NCI-H1694 (cell line): ENCODE measurements around the gene PLA2G4B.

ENCODE experiments used
- DNase-seq: peaks from one replicate; lab custom pipeline; 2025; lab: John Stamatoyannopoulos, UW

PLA2G4B gene

DNA sequence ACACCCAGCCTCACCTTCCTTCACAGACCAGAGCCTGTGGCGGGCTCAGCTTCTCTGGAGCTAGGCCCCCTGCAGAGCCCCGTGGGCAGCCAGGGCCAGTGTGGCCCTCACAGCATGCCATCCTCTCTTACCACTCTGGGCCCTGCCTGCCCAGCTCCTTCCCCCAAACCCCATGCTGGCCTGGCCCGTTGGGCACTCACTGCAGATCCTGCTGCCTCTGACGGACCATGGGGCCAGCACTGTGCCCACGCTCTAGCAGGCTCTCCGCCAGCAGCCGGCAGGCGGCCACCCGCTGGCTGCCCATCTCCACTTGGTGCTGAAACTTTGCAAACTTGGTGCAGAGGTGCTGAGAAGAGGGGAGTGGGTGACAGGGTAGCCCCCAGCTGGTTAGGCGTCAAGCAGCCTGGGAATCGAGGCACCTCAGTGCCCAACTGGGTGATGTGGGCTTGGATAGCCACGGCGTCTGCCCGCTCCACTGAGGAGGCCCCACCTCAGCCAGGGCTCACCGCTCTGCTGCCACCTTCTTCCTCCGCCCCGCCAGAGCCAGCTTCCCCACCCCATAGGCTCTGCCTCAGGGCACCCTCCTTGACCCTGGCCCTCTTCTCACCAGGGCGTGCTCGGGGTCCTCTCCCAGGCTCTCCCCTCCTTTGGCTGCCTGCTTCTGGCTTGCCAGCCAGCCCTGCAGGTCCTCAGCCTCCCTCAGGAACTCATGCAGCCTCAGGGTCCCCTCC lies 32.7 kb downstream of the PLA2G4B start:
- DNase-seq: no peak

DNA sequence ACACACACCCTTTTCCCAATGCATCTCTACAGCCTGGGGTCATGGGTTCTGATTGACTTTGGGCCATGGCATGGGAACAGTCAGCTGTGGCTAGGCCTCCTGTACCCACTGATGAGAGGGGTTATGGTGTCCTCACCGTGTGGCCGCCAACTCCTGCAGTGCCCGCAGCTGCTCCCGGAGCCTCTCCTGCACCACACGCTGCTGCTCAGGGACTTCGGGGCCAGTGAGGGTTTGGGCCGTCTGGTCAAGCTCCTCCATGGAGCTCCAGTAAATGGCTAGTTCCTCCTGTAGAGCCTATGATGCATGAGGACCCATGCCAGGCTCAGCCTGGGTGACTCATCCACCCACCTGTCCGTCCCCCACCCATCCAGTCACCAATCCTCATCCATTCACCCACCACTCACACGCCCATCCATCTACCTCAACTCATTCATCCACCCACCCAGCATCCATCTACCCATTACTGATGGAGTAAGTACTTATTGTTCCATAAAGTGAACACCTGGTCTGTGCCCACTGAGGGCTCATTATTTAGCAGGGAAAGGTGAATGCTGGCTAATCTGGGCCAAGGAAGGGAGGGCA lies 33.6 kb downstream of the PLA2G4B start:
- no peak for DNase-seq

DNA sequence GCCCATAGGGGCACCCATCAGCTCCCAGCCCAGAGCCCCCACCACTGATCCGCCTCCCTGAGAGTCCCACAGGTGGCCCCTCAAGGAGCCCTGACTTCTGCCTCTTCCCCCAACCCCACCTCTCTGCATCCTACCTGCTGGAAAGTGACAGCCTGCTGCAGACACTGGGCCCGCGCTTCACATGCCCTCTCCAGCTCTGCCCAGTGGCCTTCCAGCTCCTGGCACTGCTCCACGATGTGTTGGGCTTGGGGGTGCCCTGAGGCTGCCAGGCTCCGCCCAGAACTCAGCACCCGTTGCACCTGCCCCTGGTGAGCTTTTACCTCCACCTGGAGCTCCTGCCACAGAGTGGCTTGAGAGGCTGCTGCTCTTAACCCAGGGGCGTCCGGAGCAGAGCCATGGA lies 35.1 kb downstream of the PLA2G4B start:
- DNase-seq: no peak

DNA sequence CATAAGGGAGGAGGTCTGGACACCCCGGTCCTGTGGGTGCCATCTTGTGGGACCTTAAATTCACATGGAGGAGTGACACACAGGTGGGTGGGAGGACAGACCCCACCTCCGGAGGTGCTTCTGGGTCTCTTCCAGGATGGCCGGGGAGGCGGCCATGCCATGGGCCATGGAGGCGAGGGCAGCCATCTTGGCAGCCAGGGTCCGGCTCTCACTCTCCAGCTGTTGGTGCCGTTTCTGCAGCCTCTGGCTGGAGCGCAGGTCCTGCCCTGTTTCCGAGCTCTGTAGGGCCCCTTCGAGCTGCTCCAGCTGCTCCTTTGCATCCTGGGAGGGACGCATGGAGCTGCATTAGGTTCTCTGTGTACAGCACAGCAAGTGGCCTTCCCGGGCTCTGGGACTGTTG lies 36.1 kb downstream of the PLA2G4B start:
- no peak for DNase-seq

DNA sequence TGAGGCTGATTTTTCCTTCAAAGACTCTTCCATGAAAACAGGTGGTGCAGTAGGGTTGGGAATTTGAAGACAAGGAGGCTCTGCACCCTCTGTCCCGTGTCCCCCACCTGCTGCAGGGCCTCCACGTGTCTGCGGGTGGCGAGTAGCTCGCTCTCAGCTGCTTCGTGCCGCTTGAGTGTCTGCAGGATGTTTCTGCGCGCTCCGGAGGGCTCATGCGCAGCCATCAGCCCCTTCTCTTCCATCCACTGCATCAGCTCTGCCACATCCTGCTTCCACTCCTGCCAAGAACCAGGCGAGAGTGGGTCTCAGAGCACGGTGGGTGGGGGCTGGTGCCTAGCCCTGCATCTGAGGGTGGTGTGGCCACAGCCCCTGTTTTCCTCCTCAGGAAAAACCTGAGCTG lies 37.4 kb downstream of the PLA2G4B start:
- no peak for DNase-seq

DNA sequence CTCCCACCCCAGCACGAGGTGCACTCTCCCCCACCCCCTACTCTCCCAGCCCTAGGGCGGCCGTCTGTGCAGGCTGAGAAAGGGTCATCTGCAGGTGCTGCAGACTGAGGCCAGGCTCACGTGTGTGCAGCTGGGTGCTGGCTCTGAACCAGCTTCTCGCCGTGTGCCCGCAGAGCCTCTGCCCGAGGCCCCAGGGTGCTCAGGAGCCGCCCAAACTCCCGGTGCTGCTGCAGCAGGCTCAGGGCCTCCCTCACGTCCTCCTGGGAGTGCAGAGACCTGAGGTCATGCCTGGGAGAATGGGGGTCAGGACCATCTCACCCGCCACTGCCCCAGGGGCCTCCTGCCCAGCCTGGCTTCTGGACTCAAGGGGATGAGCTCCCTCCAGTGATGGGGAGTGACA lies 38.0 kb downstream of the PLA2G4B start:
- DNase-seq: no peak

DNA sequence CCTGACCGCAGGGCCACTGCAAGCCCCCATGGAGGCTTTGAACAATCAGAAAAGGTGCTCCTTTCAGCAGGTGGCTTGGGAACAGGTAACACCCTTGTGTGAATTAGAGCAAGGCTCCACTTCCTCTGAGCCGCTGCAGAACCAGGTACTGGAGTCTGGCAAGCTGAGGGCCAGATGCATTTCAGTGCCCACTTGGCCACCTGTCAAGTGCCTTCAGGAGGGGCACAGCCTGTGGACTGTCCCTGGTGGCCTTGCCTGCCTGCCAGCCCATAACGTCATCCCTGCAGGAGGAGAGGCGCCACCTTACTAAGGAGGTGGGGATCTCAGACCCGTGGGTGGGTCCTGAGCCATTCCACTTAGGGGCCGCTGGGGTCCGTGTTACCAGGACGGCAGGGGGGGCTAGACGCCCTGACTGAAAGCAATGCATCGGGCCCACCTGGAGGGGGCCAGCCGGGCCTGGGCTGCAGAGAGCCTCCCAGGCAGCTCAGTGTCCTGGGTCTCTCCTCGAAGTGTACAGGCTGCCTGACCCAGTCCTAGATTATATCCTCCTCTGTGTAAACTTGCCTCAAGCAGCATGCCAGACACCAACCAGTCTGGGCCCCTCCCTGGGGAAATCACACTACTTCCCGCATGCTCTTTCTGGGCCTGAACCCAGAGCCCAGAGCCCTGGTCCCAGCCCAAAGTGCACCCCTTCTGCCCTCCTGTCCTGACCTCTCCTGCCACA lies 39.1 kb downstream of the PLA2G4B start:
- DNase-seq: no peak

DNA sequence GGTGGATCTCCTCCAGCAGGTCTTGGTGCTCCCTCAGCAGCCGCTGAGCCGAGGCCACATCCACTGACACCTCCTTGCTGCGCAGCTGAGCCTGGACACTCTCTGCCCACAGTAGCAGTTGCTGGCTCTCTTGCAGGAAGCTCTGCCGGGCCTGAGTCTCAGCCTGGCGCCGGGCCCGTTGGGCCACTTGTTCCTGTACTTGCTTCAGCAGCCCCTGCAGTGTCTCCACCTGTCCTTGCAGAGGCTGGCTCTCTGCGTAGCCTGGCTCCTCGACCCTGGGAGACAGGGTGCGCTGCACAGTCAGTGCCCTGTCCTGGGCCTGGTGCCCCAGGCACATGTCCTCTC lies 39.7 kb downstream of the PLA2G4B start:
- no peak for DNase-seq

DNA sequence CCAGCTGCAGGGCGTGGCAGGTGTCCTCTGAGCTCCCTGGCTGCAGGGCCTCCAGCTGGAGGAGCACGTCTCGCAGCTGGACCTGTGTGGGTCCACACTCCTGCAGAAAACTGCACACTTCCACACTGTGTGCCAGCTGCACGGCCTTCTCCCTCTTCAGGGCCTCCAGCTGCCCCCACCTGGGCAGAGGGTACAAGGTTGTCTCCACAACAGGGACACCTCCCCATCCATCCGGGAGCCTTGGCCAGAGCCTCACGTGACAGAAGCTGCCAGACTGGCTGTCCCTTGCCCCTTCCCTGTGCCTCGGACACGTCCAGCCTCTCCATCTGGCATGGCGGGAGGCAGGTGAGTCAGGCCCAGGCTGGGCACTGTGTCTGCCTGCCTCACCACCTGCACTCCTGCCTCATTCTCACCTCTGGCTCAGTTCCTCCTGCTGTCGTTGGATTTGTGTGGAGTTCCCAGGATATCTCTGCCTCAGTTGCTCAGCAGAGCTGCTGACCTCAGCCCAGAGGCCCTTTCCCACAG lies 40.7 kb downstream of the PLA2G4B start:
- DNase-seq: no peak

DNA sequence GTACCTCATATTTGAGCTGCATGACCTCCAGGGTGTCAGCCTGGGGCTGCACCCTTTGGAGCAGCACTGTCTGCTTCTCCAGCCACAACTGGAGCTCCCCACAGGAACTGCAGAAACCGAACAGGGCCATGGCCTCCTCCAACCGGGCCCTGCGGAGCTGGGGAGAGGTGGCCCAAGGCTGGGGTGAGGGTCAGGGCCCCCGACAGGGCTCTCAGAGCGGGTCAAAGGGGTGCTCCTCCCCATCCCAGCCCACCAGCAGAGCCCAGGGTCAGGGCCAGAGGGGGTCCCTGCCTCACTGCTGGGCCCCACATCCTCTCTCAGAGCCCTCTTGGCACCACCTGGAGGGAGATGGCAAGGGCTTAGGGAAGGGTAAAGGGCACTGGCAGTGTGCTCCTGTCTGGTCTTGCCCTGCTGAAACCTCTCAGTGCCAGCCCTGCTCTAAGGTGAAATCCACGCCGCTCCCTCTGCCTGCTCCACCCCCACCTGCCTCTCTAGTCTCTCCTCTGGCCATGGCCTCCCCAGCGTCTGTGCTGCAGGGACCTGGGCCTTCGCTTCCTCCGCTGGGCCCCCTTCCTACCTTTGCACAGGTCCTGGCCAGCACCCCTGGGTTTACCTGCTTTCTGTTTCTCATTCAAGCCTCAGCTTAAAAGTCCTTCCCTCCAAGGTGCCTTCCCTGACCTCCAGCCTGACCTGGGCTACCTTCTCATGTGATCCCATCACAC lies 41.7 kb downstream of the PLA2G4B start:
- no peak for DNase-seq

DNA sequence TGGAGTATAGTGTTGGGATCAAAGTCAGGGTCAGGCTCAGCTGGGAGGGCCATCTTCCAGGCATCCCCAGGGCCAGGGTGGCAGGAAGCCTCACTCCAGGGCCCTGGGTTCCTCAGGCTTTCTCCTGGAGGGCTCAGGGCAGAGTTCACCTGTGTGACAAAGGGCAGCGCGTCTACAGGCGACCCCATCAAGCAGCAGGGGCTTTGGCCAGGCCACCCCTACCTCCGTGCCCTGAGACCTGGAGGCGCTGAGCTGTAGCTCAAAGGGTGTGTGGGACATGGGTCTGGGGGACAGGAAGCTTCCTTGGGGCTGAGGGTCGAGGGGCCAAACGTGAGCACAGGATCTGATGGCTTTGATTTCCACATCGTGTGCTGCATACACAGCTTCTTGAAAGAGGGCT lies 42.4 kb downstream of the PLA2G4B start:
- no peak for DNase-seq

DNA sequence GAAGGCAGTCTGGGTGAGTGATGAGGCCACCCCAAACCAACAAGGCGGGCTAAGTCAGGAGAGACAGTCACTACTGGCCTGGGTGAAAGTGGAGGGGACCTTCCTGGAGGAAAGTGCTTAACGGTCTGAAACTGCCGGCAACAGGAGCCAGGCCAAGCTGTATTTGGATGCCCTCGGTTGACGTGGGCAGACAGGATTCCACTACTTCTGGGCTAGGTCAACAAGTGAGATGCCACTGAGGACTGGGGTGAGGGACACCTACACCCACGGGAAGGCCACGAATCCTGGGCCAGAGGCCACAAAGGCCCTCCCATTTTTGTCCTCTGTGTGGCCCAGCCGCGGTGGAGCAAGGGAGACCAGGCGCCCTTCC lies 42.9 kb downstream of the PLA2G4B start:
- no peak for DNase-seq

DNA sequence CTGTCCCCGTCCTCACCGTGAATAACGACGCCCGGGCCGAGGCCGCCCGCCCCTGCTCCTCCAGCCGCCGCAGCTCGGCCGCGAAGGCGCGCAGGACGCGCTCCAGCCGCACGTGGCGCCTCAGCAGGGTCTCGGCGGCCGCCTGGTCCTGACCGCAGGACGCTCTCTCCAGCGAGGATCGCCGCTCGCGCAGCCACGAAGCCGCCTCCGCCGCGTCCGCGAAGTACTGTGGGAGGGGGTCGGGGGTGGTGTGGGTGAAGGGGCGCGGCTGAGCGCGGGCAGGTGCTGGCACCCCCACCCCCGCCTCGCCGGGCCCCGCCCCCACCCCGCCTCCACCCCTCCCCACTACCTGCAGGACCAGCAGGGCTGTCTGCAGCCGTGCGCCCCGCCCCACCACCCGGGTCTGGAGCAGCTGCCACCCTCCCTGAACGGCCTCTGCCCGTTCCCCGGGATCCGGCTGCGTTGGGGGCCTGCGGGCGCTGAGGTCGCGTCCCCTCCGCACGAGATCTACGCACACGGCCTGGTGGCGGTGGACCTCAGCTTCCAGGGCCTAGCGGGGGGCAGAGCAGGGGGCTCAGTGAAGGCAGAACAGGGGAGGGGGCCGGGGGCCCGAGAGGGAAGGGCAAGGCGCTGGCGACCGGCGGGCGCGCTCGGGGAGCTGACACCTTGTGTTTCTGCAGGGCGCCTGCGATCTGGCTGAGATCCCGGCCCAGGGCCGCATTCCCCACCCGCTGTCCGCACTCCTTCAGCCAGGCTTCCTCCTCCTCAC lies 43.5 kb downstream of the PLA2G4B start:
- DNase-seq: no peak

DNA sequence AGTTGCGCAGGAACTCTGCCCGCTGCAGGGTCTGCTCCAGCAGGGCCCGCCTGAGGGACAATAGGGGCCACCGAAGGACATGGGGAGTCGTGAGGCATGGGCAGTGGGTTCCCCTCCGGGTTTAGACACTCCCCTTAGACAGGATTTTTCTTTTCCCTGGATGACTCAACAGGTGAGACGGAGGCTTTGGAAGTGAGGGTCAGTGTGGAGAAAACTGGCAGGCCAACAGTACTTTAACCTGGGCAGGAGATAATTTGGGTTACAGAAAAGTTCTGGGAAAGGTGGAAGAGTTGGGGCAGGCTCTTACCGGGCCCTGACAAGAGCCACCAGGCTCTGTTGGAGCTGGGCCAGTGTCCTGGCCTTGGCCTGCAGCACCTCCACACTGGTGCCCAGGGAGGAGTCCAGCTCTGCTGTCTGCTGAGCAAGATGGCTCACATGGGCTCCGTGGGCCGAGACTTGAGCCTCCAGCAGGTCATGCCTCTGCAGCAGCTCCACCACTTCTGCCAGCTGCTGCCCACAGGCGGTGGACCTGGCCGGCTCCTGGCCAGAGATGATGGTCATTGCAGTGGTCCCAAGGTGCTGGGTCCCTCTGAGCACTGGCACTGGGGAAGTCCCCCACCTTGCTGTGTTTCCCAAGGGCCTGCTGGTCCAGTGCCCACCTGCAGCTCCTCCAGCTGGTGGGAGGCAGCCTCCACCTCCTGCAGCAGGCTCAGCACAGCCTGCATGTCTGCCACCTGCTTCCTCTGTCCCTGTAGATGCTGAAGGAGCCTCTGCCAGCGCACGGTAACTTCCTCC lies 44.2 kb downstream of the PLA2G4B start:
- DNase-seq: no peak

DNA sequence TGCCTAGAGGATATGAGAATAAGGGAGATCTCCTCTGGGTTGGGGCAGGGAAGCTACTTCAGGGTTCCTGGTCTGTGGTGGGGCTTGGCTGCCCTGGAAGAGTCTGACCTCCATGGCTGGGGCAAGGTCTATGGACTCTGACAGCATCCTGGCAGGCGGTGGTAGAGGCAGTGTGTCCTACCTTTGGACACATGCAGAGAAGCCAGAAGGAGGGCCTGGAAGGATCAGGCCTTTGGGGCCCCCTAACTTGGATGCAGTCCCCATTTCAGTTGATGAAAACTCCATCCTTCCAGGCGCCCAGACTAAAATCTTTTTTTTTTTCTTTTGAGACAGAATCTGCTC lies 44.8 kb downstream of the PLA2G4B start:
- no peak for DNase-seq

DNA sequence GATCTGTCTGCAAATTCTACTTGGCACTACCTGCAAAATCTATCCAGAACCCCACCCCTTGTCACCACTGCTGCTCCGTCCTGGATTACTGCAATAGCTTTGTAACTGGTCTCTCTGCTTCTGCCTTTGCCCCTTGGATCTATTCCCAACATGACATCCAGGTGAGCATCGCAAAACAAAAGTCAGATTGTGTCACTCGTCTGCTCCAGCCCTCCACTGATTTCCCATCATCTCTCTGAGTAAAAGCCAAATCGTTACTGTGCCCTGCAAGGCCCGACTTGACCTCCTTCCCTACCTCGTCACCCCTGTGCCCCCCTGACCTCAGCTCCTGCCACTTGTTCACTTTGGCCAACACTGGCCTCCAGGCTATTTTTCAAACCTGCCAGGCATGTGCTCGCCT lies 45.8 kb downstream of the PLA2G4B start:
- DNase-seq: no peak

DNA sequence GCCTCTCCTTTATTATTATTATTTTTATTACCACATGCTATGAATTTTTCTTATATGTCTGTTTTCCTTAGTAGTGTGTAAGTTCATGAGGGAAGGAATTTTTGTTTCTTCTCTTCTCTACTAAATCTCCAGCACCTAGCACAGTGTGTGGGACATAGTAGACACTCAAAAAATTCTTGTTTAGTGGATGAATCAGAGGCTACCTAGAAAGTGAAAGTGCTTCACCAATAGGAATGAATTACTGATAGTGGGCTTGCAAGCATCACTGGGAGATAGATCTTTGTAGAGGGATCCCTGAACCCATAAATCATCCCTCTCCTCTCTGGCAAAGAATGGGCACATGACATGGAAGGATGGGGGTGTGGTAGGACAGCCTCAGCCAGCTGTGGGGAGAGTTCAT lies 46.7 kb downstream of the PLA2G4B start:
- DNase-seq: no peak

DNA sequence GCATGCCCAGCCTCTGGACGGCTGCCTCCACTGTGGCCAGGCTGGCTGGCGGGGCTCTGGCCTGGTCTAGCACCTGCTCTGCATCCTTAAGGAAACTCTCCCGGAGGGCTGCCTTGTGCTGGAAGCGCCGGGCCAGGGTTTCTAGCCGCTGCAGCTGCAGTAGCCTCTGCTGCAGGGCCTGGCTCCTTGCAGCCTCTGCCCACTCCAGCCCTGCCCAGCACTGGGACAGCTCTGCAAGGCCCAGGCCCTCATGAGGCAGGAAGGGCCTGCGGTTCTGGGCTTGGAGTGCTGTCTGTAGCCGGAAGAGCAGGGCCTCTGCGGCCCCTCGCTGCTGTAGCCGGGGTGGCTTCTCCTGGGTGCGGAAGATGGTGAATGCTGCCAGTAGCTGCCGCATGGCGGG lies 47.2 kb downstream of the PLA2G4B start:
- no peak for DNase-seq

DNA sequence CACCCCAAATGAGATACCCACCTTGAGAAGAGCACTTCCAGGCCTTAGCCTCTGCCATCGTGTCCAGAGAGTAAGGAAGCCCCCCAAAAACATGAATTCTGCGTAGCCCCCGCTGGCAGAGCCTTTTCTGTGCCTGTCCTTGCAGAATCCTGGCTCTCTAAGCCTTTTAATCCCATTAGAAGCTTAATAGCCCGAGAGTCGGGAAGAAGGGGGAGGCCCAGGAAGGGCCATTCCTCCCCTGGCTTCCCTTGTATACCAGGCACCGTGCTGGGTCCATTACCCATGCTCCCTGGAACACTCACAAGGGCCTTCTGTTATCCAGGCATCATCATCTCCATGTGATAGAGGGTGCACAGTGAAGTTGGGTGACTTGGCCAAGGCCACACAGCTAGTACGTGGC lies 48.1 kb downstream of the PLA2G4B start:
- DNase-seq: no peak

DNA sequence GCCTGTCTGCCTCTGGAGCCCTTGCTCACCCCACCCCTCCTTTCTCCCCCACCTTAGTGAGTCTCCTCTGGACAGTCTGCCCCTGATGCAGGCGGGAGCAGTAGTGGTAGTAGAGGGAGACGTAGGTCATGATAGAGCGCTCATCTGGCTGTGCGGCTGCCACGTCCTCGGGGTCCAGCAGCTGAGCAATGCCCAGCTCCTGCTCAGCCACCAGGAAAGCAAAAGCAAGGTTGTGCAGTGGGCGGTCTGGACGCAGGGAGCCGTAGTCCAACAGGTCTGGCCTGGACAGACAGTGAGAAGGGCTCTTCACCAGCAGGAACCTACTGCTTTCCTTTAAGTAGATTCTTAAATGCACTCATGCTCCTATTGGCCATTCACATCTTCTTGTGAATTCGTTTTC lies 48.5 kb downstream of the PLA2G4B start:
- no peak for DNase-seq

DNA sequence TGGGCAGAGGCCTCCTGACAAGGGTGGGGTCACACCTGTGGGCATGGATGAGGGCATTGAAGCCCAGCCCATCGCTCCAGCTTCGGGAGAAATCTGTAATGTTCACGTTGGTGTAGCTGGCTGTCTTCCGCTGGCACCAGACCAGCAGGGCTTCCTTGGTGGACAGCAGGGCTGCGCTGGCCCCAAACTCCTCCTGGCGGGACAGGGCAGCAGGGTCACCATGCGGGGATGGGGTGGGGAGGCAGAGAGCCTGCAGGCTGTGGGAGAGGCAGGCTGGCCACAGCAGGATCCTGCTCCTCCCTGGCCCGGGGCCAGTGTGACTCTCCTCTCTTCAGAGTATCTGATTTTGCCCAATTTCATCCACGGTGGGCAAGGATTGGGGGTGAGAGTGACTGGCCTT lies 49.2 kb downstream of the PLA2G4B start:
- no peak for DNase-seq
